Kidney tubule cell (primary cell): Measurements from ENCODE around the gene DNAH17.
"Not testable (repeated sequence)": the region's sequence is repeated elsewhere in the genome, so short reads cannot be mapped to it uniquely, and the experiment has no call there.

Source experiments
- DNase-seq: peaks from one replicate; pipeline ENCODE4 v3.0.0-alpha.2; 2018; ENCODE audit warnings: low spot score

The DNAH17 gene

DNA sequence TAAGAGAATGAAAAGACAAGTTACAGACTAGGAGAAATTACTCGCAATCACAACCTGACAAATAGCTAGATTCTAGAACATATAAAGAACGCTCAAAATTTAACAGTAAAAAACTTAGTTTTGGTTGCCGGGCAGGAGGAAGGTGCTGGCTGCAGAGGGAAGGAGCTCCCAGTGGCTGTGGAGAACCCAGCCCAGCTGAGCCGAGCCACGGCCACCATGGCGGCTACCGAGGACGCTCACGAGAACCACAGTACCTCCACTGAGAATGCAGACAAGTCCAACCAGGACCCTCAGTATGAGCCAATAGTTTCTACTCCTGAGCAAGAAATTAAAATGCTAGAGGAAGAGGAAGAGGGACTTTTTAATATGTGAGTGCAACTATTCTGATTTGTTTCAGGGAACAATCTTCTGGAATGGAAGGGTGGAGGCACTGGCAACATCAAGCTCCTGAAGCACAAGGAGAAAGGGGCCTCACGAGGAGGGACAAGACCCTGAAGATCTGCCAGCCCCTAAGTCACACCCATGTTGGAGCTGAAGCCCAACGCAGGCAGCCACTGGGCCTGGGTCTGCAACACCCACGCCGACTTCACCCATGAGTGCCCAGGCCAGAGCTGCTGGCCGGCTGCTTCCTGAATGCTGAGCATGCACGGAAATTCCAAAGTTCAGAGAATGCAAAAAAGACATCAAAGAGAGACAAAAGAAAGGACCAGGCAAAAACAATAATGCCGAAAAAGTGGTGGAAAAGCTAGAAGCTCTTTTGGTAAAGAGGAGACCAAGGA lies 55.0 kb downstream of the DNAH17 start:
- DNase-seq: no peak

DNA sequence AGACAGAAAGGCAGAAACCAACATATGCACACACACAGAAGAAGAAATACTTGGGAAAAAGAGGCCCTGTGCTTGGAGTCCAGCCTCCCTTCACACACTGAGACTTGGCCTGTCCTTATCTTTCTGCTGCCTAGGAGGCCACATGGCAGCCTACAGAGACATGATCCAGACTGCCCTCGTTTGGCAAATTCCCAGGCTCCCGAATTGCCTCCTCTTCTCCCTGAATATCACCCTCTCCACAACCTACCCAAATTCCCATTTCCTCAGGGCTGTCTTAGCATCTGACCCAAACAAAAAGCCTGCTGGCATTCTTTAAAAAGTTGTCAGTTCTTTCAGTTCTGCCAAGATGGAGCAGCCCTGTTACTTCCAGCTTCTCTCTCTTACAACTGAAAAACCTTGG lies 59.8 kb downstream of the DNAH17 start:
- no peak for DNase-seq

DNA sequence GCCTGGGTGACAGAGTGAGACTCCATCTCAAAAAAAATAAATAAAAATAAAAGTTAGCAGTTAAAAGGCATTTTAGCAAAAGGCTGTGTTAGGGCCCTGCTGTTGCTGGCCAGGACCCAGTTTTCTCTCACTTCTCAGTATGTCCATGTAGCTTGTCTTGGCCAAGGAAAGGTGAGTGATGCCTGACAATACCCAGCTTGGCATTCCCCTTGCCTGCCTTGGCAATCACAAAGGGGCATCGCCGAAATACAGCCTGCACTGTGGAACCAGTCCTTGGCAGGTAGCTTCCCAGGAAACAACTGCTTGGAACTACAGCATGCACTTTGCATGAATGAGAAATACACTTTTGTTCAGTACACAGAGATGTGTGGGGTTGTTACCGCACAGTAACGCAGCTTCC lies 61.7 kb downstream of the DNAH17 start:
- no peak for DNase-seq

DNA sequence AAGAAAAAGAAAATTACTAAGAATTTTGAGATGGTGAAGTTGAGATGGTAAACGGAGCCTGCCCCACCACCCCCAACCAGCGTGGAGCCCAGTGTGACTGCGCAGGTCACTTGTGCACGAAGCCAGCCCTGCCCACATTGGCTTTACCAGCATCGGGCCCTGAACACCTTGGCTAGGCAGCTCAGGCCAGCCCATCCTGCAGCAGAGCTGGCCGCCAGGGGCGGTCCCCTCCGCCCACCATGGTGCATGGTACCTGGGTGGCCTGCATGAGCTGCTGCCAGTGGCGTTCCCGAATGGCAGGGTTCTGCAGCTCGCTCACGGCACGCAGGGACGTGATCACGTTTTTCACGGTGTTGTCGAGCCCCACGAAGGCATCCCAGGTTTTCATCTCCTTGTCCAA lies 62.7 kb downstream of the DNAH17 start:
- DNase-seq: no peak

GRCh38 chr17:78512976-78513375 lies 64.2 kb downstream of the DNAH17 start:
- no peak for DNase-seq

DNA sequence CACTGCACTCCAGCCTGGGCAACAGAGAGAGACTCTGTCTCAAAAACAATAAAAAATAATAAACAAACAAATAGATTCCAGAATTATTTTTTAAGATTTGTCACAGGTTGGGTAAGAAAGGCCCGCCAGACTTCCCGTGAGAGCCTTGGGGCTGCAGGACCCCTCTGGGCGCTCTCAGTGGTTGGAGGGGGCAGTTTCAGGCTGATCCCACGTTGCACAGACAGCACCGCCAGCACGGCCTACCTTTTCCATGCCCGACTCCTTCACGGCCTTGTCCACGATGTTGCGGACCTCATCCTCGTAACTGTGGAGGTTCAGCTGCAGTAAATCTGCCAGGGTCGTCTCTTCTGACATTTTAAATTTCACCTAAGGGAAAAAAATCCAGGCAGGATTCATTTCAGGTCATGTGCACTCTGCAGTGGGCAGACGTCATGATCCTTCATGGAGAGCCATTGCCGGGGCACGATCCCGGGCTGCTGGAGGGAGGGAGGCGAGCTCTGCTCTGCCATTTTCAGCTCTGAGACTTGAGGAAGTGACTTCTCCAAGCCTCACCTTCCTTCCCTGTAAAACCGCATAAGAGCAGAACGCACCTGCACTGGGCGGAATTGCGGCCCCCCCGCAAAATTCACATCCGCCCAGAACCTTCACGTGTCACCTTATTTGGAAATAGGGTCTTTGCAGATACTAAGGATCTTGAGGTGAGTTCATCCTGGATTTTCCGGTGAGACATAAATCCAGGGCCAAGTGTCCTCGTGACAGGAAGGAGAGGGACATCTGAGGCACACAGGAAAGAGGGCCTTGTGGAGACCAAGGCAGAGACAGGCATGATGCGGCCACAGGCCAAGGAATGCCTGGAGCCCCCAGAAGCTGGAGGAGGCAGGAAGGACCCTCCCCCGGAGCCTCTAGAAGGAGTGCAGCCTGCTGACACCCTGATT lies 66.8 kb downstream of the DNAH17 start:
- DNase-seq: no peak

GRCh38 chr17:78507526-78507925 lies 69.7 kb downstream of the DNAH17 start:
- no peak for DNase-seq

DNA sequence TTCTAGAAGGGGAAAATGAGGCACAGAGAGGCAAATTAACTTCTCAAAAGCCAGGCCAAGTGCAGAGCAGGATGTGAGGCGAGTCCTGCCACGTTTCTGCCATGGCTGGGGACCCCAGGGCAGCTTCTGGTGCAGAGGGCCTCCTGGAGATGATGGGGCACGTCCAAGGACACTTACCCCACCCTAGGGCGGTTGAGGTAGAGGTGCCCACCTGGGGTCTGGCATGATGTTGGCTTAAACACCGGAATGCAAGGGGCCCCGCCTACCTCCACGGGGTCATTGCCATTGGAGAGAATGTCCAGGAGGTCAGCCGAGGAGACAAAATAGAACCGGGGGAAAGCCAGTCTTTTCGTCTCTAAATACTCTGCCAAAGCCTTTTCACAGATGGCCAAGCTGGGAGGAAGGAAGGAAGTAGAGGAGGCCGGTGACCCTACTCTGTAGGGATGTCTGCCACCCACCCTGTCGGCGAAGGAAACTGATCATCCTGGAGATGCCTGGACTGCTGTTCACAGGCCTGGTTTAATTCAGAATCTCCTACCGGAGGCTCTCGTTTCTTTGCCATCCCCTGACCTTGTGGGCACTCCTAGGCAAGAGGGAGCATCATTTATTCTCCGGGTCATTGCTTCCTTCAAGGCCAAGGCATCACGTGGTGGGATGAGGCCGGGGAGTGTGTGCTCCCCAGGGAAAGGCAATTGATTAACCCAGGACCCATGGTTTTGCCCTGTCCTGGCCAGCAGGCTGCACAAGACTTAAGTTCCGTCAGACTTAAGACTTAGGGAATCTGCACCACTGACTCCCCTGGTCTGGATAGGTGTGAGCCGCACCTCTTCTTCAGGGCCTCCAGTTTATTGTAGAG lies 70.5 kb downstream of the DNAH17 start:
- no peak for DNase-seq

GRCh38 chr17:78504156-78504925 lies 72.9 kb downstream of the DNAH17 start:
- DNase-seq: no peak

DNA sequence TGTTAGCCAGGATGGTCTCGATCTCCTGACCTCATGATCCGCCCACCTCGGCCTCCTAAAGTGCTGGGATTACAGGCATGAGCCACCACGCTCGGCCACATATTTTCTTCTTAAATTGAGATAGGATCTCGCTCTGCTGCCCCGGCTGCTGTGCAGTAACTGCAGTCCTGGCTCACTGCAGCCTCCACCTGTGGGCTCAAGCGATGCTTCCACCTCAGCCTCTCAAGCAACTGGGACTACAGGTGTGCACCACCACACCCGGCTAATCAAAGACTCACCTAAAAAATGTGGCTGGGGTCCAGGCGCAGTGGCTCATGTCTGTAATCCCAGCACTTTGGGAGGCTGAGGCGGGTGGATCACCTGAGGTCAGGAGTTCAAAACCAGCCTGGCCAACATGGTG lies 73.8 kb downstream of the DNAH17 start:
- not testable (repeated sequence) for DNase-seq

DNA sequence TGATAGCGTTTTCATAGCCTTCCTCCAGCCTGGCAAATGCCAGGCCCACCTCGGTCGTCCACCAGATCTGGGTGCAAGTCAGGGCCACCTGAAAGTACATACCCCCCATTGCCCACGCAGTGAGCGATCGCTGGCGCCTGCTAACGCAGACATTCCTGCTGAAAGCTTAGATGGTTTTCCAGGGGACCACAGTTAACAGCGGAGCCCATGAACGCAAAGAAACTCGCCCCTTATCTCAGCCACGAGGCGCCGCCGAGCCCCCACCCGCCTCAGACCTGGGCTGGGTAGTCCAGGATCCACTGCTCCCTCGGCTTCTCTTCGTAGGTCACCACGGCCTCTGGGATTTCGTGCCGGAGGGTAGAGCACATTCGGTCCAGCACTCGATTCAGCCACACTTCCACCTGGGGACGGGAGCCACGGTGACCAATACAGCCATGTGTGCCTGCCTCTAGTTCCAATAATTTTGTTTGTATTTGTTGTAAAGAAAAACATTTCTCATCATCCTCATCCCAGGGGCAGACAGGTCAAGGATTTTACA lies 74.5 kb downstream of the DNAH17 start:
- no peak for DNase-seq

GRCh38 chr17:78501241-78502036 lies 75.8 kb downstream of the DNAH17 start:
- DNase-seq: no peak

DNA sequence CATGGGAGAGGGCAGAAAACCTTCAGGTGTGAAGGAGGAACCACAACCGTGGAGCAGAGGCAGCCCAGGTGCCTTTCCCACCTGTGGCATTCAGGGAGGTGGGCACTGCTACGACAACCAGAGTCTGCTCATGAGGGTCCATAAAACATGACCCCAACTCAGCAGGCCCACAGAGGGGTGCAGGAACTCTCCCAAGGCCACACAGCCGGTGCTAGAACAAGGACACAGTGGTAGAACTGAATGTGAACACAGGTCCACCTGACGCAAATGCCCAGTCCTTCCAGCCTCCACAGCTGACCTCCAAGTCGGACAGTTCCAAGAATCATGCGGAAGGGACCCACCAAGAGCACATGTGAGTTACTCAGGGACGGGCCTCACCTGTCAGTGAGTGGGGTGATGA lies 76.4 kb downstream of the DNAH17 start:
- DNase-seq: no peak

DNA sequence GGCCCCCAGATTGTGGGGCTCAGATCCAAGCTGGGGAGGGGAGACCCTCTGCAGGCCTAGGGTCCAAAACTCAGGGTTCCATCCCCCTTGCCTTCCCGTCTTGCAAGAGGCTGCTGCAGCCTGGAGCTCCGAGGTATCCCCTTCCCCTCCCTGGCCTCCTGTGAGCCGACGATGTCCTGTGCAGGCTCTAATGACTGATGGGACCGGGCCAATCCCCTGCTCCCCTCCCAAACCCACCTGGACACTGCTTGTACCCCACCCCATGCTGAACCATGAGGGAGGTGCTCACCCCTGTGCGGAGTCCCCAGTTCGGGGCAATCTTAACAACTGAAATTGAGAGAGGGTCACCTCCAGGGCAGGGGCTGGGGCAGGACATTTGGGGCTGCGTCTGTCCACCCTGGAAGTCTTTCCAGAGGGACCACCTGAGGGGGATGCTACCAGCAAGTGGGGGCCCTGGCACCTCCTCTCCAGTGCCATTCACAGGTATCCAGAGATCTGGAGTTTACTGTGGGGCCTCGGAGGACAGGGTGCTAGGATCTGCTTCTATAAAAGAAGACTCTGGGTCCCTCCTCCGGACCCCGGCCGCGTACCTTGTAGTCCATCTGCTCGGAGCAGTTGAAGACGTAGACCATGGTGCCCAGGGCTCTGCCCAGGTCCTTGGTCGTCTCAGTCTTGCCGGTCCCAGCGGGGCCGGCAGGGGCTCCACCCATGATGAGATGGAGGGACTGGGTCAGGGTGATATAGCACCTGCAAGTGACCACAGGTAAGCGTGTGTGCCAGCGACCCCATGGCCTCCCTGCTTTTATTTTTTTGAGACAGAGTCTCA lies 77.3 kb downstream of the DNAH17 start:
- DNase-seq: no peak

- DNase-seq: no peak
These were observed 78.3 kb downstream of the DNAH17 start for GRCh38 chr17:78498848-78499247.

DNA sequence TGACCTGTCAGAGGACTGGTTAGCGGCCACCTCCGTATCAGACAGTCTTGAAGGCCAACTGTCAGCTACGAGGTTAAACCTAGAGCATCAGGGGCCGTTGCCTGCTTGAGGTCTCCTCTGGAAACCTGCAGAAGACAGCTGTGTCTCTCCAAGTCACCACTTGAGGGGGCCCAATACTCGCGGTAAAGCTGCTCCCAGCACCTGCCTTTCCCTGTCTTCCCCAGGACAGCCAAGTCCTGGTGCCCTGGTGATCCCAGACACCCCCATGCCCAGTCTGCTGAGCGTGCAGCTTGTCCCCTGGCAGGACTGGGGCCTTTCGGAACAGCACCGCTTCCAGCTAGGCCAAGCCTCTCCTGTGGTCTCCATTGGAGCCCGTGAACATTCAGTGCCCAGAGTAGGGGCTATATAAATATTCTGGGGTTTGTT lies 80.1 kb downstream of the DNAH17 start:
- DNase-seq: peak; percentile 81

GRCh38 chr17:78496311-78496710 lies 80.9 kb downstream of the DNAH17 start:
- DNase-seq: no peak

GRCh38 chr17:78495634-78496033 lies 81.6 kb downstream of the DNAH17 start:
- no peak for DNase-seq

DNA sequence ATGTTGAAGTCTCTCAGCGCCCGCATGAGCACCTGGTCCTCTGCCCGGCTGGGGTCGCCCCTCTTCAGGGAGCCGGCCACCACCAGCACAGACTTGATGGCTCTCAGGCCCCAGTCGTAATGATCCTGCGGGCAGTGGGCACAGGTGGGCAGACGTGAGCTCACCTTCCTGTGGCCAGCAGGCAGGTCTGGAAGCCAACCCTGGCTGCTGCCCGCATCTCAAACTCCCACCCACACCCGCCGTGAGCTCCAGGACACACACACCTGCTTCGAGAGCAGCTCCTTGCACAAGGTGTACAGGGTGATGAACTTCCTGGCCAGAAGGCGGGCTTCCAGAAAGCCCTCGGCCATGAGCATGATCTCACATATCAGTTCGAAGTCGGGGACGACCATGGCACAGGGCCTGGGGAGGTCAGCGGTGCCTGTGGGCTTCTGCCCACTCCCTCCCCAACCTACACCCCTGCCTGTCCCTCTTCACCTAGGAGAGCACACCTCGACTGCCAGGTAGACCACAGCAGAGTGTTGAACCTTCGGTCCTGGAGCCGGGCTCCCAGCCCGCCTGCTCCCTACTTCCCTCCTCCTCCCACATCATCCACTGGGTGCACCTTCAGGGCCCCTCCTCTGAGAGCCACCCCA lies 82.4 kb downstream of the DNAH17 start:
- DNase-seq: no peak
